Body of pancreas (tissue), 4 donors: ENCODE data around the gene ARVCF. TPM values are rescaled to one million over a fixed set of nuclear protein-coding genes. Genes with fewer than 3 reads are reported as not detected.

ENCODE experiments used
- ATAC-seq: fragments of 150-250 bp; one replicate; pipeline ENCODE4 v1.9.1; 2016
- DNase-seq, 4 donors: peaks; one replicate each; pipeline ENCODE4 v3.0.0-alpha.2; 2019
- H3K27ac ChIP-seq, 4 donors: fragments of 200-600 bp; sonication (generic); 1 replicate in 3 of 4; 2 replicates in 1 of 4; pipeline versions ENCODE4 v1.5.1 to v1.6.1; 2016 to 2019; ENCODE audit warnings: mild to moderate bottlenecking in 1 of 4, mixed read lengths in 1 of 4, moderate library complexity in 1 of 4
- H3K27me3 ChIP-seq, 2 donors: fragments of 200-600 bp; sonication (generic); one replicate each; pipeline ENCODE4 v1.6.0; 2016; ENCODE audit warnings: mild to moderate bottlenecking in 1 of 2
- H3K36me3 ChIP-seq, 2 donors: fragments of 200-600 bp; sonication (generic); replicated peaks in 1 of 2; 2 replicates each; pipeline ENCODE4 v1.5.1; 2016; ENCODE audit warnings: low read depth in 2 of 2; ENCODE audit not compliant: insufficient read depth in 1 of 2
- H3K4me1 ChIP-seq: fragments of 200-600 bp; sonication (generic); one replicate; pipeline ENCODE4 v1.6.0; 2016
- H3K4me3 ChIP-seq, 2 donors: fragments of 200-600 bp; sonication (generic); 1 replicate in 1 of 2; 2 replicates in 1 of 2; pipeline ENCODE4 v1.5.1; 2016 to 2019
- H3K9me3 ChIP-seq, 3 donors: fragments of 200-600 bp; sonication (generic); 1 replicate in 2 of 3; 2 replicates in 1 of 3; pipeline ENCODE4 v1.5.1; 2016
- CTCF ChIP-seq, 7 experiments: fragments of 450-650 bp in 4 of 7; fragments of 200-600 bp in 3 of 7; sonication (generic) in 3 of 7; IDR thresholded peaks; one replicate each; pipeline ENCODE4 v1.5.1; 2016 to 2019; ENCODE audit warnings: antibody characterized with exemption in 7 of 7
- POLR2A ChIP-seq, 3 donors: fragments of 450-650 bp; IDR thresholded peaks; one replicate each; pipeline ENCODE4 v1.6.1; 2016; ENCODE audit warnings: antibody characterized with exemption in 3 of 3, mild to moderate bottlenecking in 2 of 3
- WGBS, 2 donors: methylation state at CpG; one replicate each; pipeline ENCODE4 v1.1.5; 2017; 5-methylcytosine and 5-hydroxymethylcytosine counted together
- intact Hi-C: fragments of 100-400 bp; cut with DNase I; formaldehyde crosslinking; loops from one replicate; pipeline ENCODE4 v1.15.1; 2023
- total RNA-seq, 2 donors: library from RNA; depleted of rRNA; stranded (reverse); fragments of >200 nt; gene quantifications; one replicate each; pipeline ENCODE4 v1.1.0, GENCODE V29; 2016

Gene ARVCF
- total RNA-seq, 2 donors from 2014 or later, result 36.6 to 150 TPM

- Histone ChIP-seq H3K9me3 (no peaks in the 10 kb centered on the region), H3K4me3 (no peak overlapping the region), H3K27me3 (no peaks in the 10 kb centered on the region), H3K4me1 (peaks cover 31% of the 10 kb centered on the region), H3K36me3 (no peaks in the 10 kb centered on the region), H3K27ac (peak overlapping the region; percentile 30 to 88 (median 75))
- no peak for TF ChIP-seq CTCF (IDR thresholded peaks at IDR 0.05)
- no peak for TF ChIP-seq POLR2A (IDR thresholded peaks at IDR 0.05)
- DNase-seq (no peak), ATAC-seq (no peak)
- 75 to 97% methylated on average over 8 to 11 of the region's 11 CpGs for WGBS, 2 donors
- intact Hi-C loops, result no loop called here
Observed at GRCh38 chr22:20022231-20022977, 5.8 kb upstream of the ARVCF start.

GRCh38 chr22:20021196-20022181 lies 4.9 kb upstream of the ARVCF start:
- Histone ChIP-seq H3K9me3 (no peaks in the 10 kb centered on the region), H3K4me3 (peak overlapping the region; percentile 20 to 75), H3K4me1 (peaks cover 35% of the 10 kb centered on the region), H3K27me3 (no peaks in the 10 kb centered on the region), H3K27ac (peak overlapping the region; percentile 66 to 88 (median 78)), H3K36me3 (no peaks in the 10 kb centered on the region)
- intact Hi-C loops, result no loop called here
- ATAC-seq (peak; percentile 24), DNase-seq (peak; percentile 58 to 79 (median 78))
- TF ChIP-seq CTCF (IDR thresholded peaks at IDR 0.05), result no peak
- peak in 1 of 3 donors; percentile 34 for TF ChIP-seq POLR2A (IDR thresholded peaks at IDR 0.05)
- WGBS, 2 donors, result 1 to 2% methylated on average over 9 to 36 of the region's 36 CpGs

DNA sequence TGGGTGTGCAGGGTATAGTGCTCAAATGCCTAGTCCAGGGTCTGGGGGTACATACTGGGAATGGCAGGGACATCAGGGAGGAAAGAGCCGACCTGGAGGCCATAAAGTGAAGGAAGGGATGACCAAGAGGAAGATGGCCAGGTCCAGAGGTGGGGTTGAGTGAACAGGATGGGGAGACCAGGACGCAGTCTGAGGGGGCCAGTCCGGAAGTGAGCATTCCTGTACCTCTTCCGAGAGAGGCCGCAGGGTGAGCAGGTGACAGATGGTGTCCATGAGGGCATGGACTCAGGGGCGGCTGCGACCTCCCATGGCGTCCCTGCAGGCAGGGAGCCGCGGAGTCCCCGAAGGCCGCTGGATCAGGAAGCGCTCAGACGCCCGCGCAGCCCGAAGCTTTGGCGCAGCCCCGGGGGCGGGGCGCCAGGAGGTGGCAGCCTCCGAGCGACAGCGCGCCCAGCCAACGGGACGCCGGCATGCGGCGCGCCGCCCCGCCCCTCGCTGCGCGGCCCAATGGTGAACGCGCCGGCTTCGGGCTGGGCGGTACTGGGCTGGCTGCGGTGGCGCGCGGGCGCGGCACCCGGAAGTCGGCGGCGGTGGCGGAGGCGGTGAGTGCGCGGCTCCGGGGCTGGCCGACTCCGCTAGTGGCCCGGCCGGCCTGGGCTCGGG lies 4.0 kb upstream of the ARVCF start, which contains the start of gene TANGO2:
TSS of gene TANGO2 (plus strand) at position 578 of the 663 bp plus-strand sequence. CDS start 15,689 bp downstream, outside the sequence.
- Histone ChIP-seq H3K27ac (peak within 1 kb of the TSS; percentile 66 to 88 (median 78)), H3K27me3 (no peaks in the 10 kb centered on the region), H3K4me3 (peak within 1 kb of the TSS; percentile 36 to 75), H3K4me1 (peaks cover 40% of the 10 kb centered on the region), H3K36me3 (no peaks in the 10 kb centered on the region), H3K9me3 (no peaks in the 10 kb centered on the region)
- intact Hi-C loops, result no loop called here
- TF ChIP-seq POLR2A (IDR thresholded peaks at IDR 0.05) (peak; percentile 81 to 86 (median 86)), CTCF (IDR thresholded peaks at IDR 0.05) (peak in 2 of 7 experiments; percentile 15 to 26)
- ATAC-seq (peak; percentile 86), DNase-seq (peak; percentile 93 to 96 (median 94))
- 1 to 6% methylated on average over 5 to 60 of the region's 61 CpGs for WGBS, 2 donors

DNA sequence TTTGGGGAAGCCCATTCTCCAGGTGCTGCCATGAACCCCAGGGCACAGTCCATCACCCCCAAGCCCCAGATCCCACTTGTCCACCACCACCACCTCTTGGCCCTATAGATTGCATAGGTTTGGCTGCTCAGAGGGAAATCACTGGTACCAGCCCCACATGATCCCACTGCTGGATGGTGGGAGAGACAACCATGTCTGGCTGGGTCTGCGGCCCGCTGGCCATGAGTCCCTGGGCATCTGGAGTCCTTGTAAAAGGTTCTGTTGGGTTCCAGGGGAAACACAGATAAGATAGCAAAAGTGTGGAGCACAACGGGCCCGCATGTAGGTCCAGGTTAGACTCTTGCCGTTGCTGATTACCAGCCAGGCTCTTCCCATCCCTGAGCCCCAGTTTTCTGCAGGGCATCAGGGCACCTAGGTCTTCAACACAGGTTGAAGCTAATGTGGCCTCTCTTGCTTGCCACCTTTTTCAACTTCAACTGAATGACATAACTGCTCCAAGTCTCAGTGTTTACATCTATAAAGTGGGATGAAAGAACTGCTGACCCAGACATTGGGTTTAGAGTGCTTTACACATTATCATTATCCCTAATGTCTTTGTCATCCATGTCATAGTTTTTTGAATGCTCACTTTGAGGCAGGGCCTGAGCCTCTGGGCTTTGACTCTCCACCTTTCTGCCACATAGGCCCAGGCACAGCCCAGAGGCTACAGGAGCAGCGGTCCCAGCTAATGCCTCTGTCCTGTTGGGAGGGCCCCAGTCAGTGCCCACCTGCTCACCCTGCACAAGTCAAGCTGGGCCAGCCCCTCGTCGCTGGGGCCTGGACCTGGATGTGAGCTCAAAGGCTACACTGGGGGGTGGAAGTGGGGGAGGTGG lies 3.3 kb upstream of the ARVCF start:
- peak in 2 of 4 donors; percentile 5 to 26 for DNase-seq
- no peaks in the 10 kb centered on the region for H3K9me3 ChIP-seq
- peaks cover 47% of the 10 kb centered on the region for H3K4me1 ChIP-seq
- 56 to 65% methylated on average over 8 of the region's 8 CpGs for WGBS, 2 donors
- TF ChIP-seq CTCF (IDR thresholded peaks at IDR 0.05), result no peak
- TF ChIP-seq POLR2A (IDR thresholded peaks at IDR 0.05), result no peak
- H3K4me3 ChIP-seq, result no peak overlapping the region
- H3K27ac ChIP-seq, result peak overlapping the region in 3 of 4 donors; percentile 48 to 88 (median 84)
- H3K27me3 ChIP-seq, result no peaks in the 10 kb centered on the region
- no peak for ATAC-seq
- intact Hi-C loops, result no loop called here
- no peaks in the 10 kb centered on the region for H3K36me3 ChIP-seq
